DOHH2 (cell line): Measurements from ENCODE around the gene NOC4L.

Experiments used
- H3F3A ChIP-seq: fragments of 200-600 bp; sonication (generic), shearing (Covaris generic); 2 replicates; pipeline ENCODE4 v1.6.0; 2016; ENCODE audit warnings: antibody characterized with exemption, mild to moderate bottlenecking; ENCODE audit not compliant: control insufficient read depth, insufficient read depth
- H3K27ac ChIP-seq: fragments of 200-600 bp; sonication (generic); 2 replicates; pipeline ENCODE4 v1.5.1; 2014; ENCODE audit warnings: low read depth, mild to moderate bottlenecking, low read length, moderate library complexity
- H3K27me3 ChIP-seq: fragments of 200-600 bp; sonication (generic); 2 replicates; pipeline ENCODE4 v1.6.1; 2014; ENCODE audit warnings: mild to moderate bottlenecking, low read length, mixed read lengths; ENCODE audit not compliant: control insufficient read depth
- H3K36me3 ChIP-seq: fragments of 200-600 bp; sonication (generic); 2 replicates; pipeline ENCODE4 v1.6.1; 2014; ENCODE audit warnings: mild to moderate bottlenecking, low read length, moderate library complexity, mixed read lengths; ENCODE audit not compliant: control insufficient read depth
- H3K4me1 ChIP-seq: fragments of 200-600 bp; sonication (generic); 2 replicates; pipeline ENCODE4 v1.6.1; 2014; ENCODE audit warnings: mild to moderate bottlenecking, low read length, mixed read lengths; ENCODE audit not compliant: control insufficient read depth
- H3K4me2 ChIP-seq: fragments of 200-600 bp; sonication (generic); 2 replicates; pipeline ENCODE4 v1.6.0; 2014; ENCODE audit warnings: mild to moderate bottlenecking, low read length, moderate library complexity
- H3K4me3 ChIP-seq: fragments of 200-600 bp; sonication (generic); 2 replicates; pipeline ENCODE4 v1.5.1; 2014; ENCODE audit warnings: mild to moderate bottlenecking, low read length, mixed read lengths
- H3K79me2 ChIP-seq: fragments of 200-600 bp; sonication (generic); 2 replicates; pipeline ENCODE4 v1.6.1; 2014; ENCODE audit warnings: mild to moderate bottlenecking, low read length, mixed read lengths; ENCODE audit not compliant: control insufficient read depth
- H3K9me2 ChIP-seq: fragments of 200-600 bp; sonication (generic); replicated peaks from 2 replicates; pipeline ENCODE4 v1.6.1; 2014; ENCODE audit warnings: mild to moderate bottlenecking, low read length, mixed read lengths; ENCODE audit not compliant: control insufficient read depth
- H3K9me3 ChIP-seq: fragments of 200-600 bp; sonication (generic); 2 replicates; pipeline ENCODE4 v1.6.1; 2014; ENCODE audit warnings: antibody characterized with exemption, low read length, mixed read lengths; ENCODE audit not compliant: control insufficient read depth, insufficient read depth
- H4K20me1 ChIP-seq: fragments of 200-600 bp; sonication (generic); 2 replicates; pipeline ENCODE4 v1.6.0; 2014; ENCODE audit warnings: low read depth, mild to moderate bottlenecking, antibody characterized with exemption, low read length, moderate library complexity; ENCODE audit not compliant: control insufficient read depth, insufficient read depth
- CTCF ChIP-seq: fragments of 200-600 bp; sonication (generic); IDR thresholded peaks from one replicate; pipeline ENCODE4 v1.5.1; 2014; ENCODE audit warnings: antibody characterized with exemption, mild to moderate bottlenecking, low read depth, low read length; ENCODE audit not compliant: poor library complexity, severe bottlenecking
- EZH2phosphoT487 ChIP-seq: fragments of 200-600 bp; sonication (generic); IDR thresholded peaks from 2 replicates; pipeline ENCODE4 v1.6.1; 2017; ENCODE audit warnings: borderline replicate concordance, mild to moderate bottlenecking, antibody characterized with exemption, low read length, moderate library complexity, mixed read lengths

NOC4L gene

GRCh38 chr12:132129007-132129406, 15.2 kb upstream of the NOC4L start:
- no peak overlapping the region for H3K27ac ChIP-seq
- H3K27me3 ChIP-seq: no peaks in the 10 kb centered on the region
- no peaks in the 10 kb centered on the region for H3K79me2 ChIP-seq
- H3K36me3 ChIP-seq: peaks cover 39% of the 10 kb centered on the region
- no peak overlapping the region for H3K4me3 ChIP-seq
- no peak overlapping the region for H3K4me2 ChIP-seq
- H3K4me1 ChIP-seq: no peaks in the 10 kb centered on the region
- H3K9me2 ChIP-seq: no peaks in the 10 kb centered on the region
- peaks cover 6% of the 10 kb centered on the region; the same call in 1 of the 2 replicates for H3F3A ChIP-seq
- H4K20me1 ChIP-seq: no peaks in the 10 kb centered on the region; the same call in 1 of the 2 replicates
- no peaks in the 10 kb centered on the region for H3K9me3 ChIP-seq
- no peak for TF ChIP-seq EZH2phosphoT487

GRCh38 chr12:132130690-132131089, 13.6 kb upstream of the NOC4L start:
- H3K79me2 ChIP-seq: no peaks in the 10 kb centered on the region

GRCh38 chr12:132131229-132131628, 13.0 kb upstream of the NOC4L start:
- H3K9me3 ChIP-seq: no peaks in the 10 kb centered on the region
- no peak overlapping the region for H3K4me3 ChIP-seq
- no peaks in the 10 kb centered on the region for H3K9me2 ChIP-seq
- no peak for TF ChIP-seq CTCF
- H3K4me2 ChIP-seq: no peak overlapping the region
- no peaks in the 10 kb centered on the region; the same call in 1 of the 2 replicates for H4K20me1 ChIP-seq
- no peaks in the 10 kb centered on the region for H3K4me1 ChIP-seq
- no peaks in the 10 kb centered on the region for H3K27me3 ChIP-seq
- no peak overlapping the region for H3K27ac ChIP-seq
- H3F3A ChIP-seq: peaks cover 6% of the 10 kb centered on the region; the same call in 1 of the 2 replicates
- peaks cover 19% of the 10 kb centered on the region for H3K36me3 ChIP-seq
- H3K79me2 ChIP-seq: no peaks in the 10 kb centered on the region

More at GRCh38 chr12:132130690-132131089, 13.6 kb upstream of the NOC4L start:
- H3K36me3 ChIP-seq: peaks cover 23% of the 10 kb centered on the region
- H3K4me3 ChIP-seq: no peak overlapping the region
- no peaks in the 10 kb centered on the region; the same call in 1 of the 2 replicates for H4K20me1 ChIP-seq
- H3F3A ChIP-seq: peaks cover 6% of the 10 kb centered on the region; the same call in 1 of the 2 replicates
- no peaks in the 10 kb centered on the region for H3K4me1 ChIP-seq
- no peak overlapping the region for H3K27ac ChIP-seq
- H3K27me3 ChIP-seq: no peaks in the 10 kb centered on the region
- no peak overlapping the region for H3K4me2 ChIP-seq
- H3K9me3 ChIP-seq: no peaks in the 10 kb centered on the region
- TF ChIP-seq EZH2phosphoT487: no peak
- no peak for TF ChIP-seq CTCF
- no peaks in the 10 kb centered on the region for H3K9me2 ChIP-seq

- TF ChIP-seq CTCF (no peak), EZH2phosphoT487 (no peak)
- Histone ChIP-seq H3K9me3 (no peaks in the 10 kb centered on the region), H3K79me2 (no peaks in the 10 kb centered on the region), H3F3A (peaks cover 8% of the 10 kb centered on the region; the same call in 1 of the 2 replicates), H3K9me2 (no peaks in the 10 kb centered on the region), H3K36me3 (peaks cover 12% of the 10 kb centered on the region), H3K4me2 (no peak overlapping the region), H4K20me1 (no peaks in the 10 kb centered on the region; the same call in 1 of the 2 replicates), H3K4me3 (no peak overlapping the region), H3K4me1 (no peaks in the 10 kb centered on the region), H3K27ac (no peak overlapping the region), H3K27me3 (no peaks in the 10 kb centered on the region)
Observed at GRCh38 chr12:132131952-132132351, 12.3 kb upstream of the NOC4L start.
